22Rv1 (cell line): ENCODE data around the gene MGAT4A.

ENCODE experiments used
- CTCF ChIP-seq: fragments of 450-650 bp; IDR thresholded peaks from 2 replicates; pipeline ENCODE4 v1.5.1; 2017; ENCODE audit warnings: mild to moderate bottlenecking
- ZFX ChIP-seq: fragments of 450-650 bp; IDR thresholded peaks from 2 replicates; pipeline ENCODE4 v1.6.1; 2017; ENCODE audit warnings: antibody characterized with exemption, borderline replicate concordance

GRCh38 chr2:98683728-98684127, 47.2 kb downstream of the MGAT4A start:
- no peak for TF ChIP-seq CTCF
- no peak for TF ChIP-seq ZFX
